Measurements from ENCODE around the gene COQ8A. TPM values are rescaled to one million over a fixed set of nuclear protein-coding genes. Genes with fewer than 3 reads are reported as not detected.

The COQ8A gene
- total RNA-seq, 1 experiment from 2014 or later, result 39.4 TPM

DNA sequence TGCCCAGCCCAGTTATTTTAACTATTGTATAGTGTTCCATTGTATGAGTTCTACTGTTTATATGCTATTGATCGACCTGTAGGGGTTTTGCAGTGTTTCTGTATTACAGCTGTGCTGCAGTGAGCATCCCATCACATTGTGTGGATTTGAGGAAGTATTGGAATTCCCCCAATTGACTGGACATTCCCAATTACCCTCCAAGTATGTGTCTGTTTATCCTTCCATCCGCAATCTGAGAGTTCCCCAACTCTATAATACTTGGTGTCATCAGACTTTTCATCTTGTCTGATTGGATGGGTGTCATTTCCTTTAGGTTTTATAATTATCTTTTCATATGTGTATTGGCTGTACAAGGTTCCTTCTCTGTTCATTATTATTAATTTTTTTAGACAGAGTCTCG lies 41.8 kb upstream of the COQ8A start:
- ChIA-PET POLR2A (no interaction called here), CTCF (no interaction called here)
- Mint-ChIP-seq H3K4me1 (no peaks in the 10 kb centered on the region), H3K36me3 (peaks cover 17% of the 10 kb centered on the region), H3K27me3 (ENCODE audit: low read depth) (no peaks in the 10 kb centered on the region), H3K27ac (no peak overlapping the region), H3K9me3 (no peaks in the 10 kb centered on the region), H3K4me3 (no peak overlapping the region)
- no peak for DNase-seq (ENCODE audit: low spot score)
- ATAC-seq, result no peak
- TF ChIP-seq NFATC4 (CRISPR knock-in tag; IDR thresholded peaks at IDR 0.05) (no peak), JAZF1 (CRISPR knock-in tag; IDR thresholded peaks at IDR 0.05) (no peak), SP1 (CRISPR knock-in tag; conservative IDR thresholded peaks at IDR 0.05) (no peak), TEAD4 (CRISPR knock-in tag; IDR thresholded peaks at IDR 0.05) (no peak), NFYB (CRISPR knock-in tag; conservative IDR thresholded peaks at IDR 0.05; ENCODE audit: low read depth) (no peak), ETV6 (CRISPR knock-in tag; IDR thresholded peaks at IDR 0.05) (no peak), NR2C2 (CRISPR knock-in tag; IDR thresholded peaks at IDR 0.05) (no peak)
- TF ChIP-seq, protein P1, sequence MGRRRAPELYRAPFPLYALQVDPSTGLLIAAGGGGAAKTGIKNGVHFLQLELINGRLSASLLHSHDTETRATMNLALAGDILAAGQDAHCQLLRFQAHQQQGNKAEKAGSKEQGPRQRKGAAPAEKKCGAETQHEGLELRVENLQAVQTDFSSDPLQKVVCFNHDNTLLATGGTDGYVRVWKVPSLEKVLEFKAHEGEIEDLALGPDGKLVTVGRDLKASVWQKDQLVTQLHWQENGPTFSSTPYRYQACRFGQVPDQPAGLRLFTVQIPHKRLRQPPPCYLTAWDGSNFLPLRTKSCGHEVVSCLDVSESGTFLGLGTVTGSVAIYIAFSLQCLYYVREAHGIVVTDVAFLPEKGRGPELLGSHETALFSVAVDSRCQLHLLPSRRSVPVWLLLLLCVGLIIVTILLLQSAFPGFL (CRISPR knock-in tag; IDR thresholded peaks at IDR 0.05; ENCODE audit: borderline replicate concordance), result no peak
- TF ChIP-seq, protein P2, sequence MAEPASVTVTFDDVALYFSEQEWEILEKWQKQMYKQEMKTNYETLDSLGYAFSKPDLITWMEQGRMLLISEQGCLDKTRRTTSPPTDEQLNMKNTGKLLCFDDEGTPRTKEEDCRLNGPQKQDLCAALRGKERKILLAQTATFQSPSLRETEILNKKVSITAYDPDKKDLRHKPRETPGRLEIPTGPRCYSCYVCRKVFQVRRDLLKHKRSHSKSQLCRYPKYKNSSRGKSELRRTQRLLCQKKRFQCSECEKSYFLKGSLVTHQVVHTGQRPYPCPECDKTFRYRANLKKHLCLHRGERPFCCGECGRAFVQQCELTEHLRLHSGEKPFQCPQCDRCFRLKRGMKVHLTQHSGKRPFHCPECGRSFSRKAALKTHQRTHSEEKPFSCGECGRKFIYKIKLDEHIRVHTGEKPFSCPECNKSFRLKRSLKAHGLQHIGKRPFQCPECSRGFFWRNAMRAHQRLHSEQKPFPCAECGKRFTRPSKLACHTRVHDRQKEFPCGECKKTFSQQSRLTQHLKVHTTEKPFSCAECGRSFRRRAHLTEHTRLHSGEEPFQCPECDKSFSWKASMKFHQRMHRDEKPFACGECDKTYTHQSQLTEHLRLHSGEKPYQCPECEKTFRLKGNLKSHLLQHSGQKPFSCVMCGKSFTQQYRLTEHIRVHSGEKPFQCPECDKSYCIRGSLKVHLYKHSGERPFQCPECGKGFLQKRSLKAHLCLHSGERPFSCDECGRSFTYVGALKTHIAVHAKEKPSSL (CRISPR knock-in tag; conservative IDR thresholded peaks at IDR 0.05), result no peak
- TF ChIP-seq, protein P3, sequence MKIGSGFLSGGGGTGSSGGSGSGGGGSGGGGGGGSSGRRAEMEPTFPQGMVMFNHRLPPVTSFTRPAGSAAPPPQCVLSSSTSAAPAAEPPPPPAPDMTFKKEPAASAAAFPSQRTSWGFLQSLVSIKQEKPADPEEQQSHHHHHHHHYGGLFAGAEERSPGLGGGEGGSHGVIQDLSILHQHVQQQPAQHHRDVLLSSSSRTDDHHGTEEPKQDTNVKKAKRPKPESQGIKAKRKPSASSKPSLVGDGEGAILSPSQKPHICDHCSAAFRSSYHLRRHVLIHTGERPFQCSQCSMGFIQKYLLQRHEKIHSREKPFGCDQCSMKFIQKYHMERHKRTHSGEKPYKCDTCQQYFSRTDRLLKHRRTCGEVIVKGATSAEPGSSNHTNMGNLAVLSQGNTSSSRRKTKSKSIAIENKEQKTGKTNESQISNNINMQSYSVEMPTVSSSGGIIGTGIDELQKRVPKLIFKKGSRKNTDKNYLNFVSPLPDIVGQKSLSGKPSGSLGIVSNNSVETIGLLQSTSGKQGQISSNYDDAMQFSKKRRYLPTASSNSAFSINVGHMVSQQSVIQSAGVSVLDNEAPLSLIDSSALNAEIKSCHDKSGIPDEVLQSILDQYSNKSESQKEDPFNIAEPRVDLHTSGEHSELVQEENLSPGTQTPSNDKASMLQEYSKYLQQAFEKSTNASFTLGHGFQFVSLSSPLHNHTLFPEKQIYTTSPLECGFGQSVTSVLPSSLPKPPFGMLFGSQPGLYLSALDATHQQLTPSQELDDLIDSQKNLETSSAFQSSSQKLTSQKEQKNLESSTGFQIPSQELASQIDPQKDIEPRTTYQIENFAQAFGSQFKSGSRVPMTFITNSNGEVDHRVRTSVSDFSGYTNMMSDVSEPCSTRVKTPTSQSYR (CRISPR knock-in tag; IDR thresholded peaks at IDR 0.05), result no peak

DNA sequence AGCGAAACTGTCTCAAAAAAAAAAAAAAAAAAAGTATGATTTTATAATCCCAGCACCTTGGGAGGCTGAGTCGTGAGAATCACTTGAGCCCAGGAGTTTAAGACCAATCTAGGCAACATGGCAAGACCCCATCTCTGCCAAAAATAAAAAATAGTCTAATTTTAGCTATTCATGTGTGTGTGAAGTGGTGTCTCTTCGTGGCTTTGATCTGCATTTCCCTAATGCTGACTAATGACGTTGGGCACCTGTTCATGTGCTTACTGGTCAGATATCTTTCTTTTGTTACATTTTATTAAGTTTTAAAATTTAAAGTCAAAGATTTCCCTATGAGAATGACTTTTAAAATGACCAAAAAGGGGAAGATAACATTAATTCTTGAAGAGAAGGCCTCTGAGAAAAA lies 38.7 kb upstream of the COQ8A start:
- H3K27ac Mint-ChIP-seq, result no peak overlapping the region
- DNase-seq (ENCODE audit: low spot score), result no peak
- H3K4me3 Mint-ChIP-seq, result no peak overlapping the region
- POLR2A ChIA-PET, result no interaction called here
- no peak for ATAC-seq
- H3K27me3 Mint-ChIP-seq (ENCODE audit: low read depth), result no peaks in the 10 kb centered on the region
- peaks cover 10% of the 10 kb centered on the region for H3K36me3 Mint-ChIP-seq
- CTCF ChIA-PET, result no interaction called here
- no peaks in the 10 kb centered on the region for H3K9me3 Mint-ChIP-seq
- peaks cover 3% of the 10 kb centered on the region; the same call in 1 of the 2 replicates for H3K4me1 Mint-ChIP-seq
- TF ChIP-seq, protein P4, sequence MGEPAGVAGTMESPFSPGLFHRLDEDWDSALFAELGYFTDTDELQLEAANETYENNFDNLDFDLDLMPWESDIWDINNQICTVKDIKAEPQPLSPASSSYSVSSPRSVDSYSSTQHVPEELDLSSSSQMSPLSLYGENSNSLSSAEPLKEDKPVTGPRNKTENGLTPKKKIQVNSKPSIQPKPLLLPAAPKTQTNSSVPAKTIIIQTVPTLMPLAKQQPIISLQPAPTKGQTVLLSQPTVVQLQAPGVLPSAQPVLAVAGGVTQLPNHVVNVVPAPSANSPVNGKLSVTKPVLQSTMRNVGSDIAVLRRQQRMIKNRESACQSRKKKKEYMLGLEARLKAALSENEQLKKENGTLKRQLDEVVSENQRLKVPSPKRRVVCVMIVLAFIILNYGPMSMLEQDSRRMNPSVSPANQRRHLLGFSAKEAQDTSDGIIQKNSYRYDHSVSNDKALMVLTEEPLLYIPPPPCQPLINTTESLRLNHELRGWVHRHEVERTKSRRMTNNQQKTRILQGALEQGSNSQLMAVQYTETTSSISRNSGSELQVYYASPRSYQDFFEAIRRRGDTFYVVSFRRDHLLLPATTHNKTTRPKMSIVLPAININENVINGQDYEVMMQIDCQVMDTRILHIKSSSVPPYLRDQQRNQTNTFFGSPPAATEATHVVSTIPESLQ (CRISPR knock-in tag; IDR thresholded peaks at IDR 0.05), result no peak
- no peak for TF ChIP-seq ATF1 (CRISPR knock-in tag; IDR thresholded peaks at IDR 0.05)
- TF ChIP-seq, protein P5, sequence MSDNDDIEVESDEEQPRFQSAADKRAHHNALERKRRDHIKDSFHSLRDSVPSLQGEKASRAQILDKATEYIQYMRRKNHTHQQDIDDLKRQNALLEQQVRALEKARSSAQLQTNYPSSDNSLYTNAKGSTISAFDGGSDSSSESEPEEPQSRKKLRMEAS (CRISPR knock-in tag; IDR thresholded peaks at IDR 0.05), result no peak
- no peak for TF ChIP-seq SOX15 (CRISPR knock-in tag; IDR thresholded peaks at IDR 0.05)
- no peak for TF ChIP-seq ZNF219 (CRISPR knock-in tag; IDR thresholded peaks at IDR 0.05; ENCODE audit: borderline replicate concordance)

DNA sequence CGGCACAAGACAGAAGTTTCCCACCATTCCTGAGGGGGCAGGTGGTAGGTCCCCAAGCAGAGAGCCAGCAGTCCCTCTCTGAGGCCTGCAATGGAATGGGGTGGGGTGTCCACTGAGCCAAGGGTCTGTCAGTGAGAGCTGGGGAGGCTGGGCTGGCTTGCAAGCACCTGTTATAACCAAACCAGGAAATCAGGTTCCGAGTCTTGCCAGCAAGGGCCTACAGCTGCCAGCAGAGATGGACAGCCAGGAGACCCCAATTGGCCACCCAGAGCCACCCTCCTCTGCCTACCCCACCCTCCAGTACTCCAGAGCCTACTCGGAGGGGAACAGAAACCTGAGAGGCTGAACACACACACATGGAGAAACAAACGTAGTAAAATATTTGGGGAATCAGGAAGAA lies 37.5 kb upstream of the COQ8A start:
- no peak for DNase-seq (ENCODE audit: low spot score)
- Mint-ChIP-seq H3K4me3 (no peak overlapping the region), H3K9me3 (no peaks in the 10 kb centered on the region), H3K36me3 (peaks cover 9% of the 10 kb centered on the region; the same call in 1 of the 2 replicates), H3K27ac (no peak overlapping the region), H3K27me3 (ENCODE audit: low read depth) (no peaks in the 10 kb centered on the region), H3K4me1 (peaks cover 3% of the 10 kb centered on the region; the same call in 1 of the 2 replicates)
- no peak for ATAC-seq
- CTCF ChIA-PET, result no interaction called here
- POLR2A ChIA-PET, result no interaction called here
- TF ChIP-seq ZNF138 (CRISPR knock-in tag; conservative IDR thresholded peaks at IDR 0.05) (no peak), ATF1 (CRISPR knock-in tag; IDR thresholded peaks at IDR 0.05) (no peak), CREB1 (CRISPR knock-in tag; IDR thresholded peaks at IDR 0.05) (no peak), CBFB (CRISPR knock-in tag; IDR thresholded peaks at IDR 0.05; ENCODE audit: low read depth) (no peak)
- TF ChIP-seq, protein P6, sequence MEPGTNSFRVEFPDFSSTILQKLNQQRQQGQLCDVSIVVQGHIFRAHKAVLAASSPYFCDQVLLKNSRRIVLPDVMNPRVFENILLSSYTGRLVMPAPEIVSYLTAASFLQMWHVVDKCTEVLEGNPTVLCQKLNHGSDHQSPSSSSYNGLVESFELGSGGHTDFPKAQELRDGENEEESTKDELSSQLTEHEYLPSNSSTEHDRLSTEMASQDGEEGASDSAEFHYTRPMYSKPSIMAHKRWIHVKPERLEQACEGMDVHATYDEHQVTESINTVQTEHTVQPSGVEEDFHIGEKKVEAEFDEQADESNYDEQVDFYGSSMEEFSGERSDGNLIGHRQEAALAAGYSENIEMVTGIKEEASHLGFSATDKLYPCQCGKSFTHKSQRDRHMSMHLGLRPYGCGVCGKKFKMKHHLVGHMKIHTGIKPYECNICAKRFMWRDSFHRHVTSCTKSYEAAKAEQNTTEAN (CRISPR knock-in tag; IDR thresholded peaks at IDR 0.05), result no peak

Data from WTC11 (cell line).